Measurements from ENCODE around the gene SSH2.

- TF ChIP-seq CTCF (IDR thresholded peaks at IDR 0.05): no peak
- TF ChIP-seq POLR2A (IDR thresholded peaks at IDR 0.05): no peak
Observed at GRCh38 chr17:29582772-29583171, 347.3 kb downstream of the SSH2 start.

All from ovary (tissue), 3 donors.